CD4-positive, CD25-positive, alpha-beta regulatory T cell (primary cell): ENCODE data around the gene CCDC85C. TPM values are rescaled to one million over a fixed set of nuclear protein-coding genes. Genes with fewer than 3 reads are reported as not detected.

Experiments used
- ATAC-seq, 2 donors: fragments of 150-1000 bp; cut with Tn5 transposase; one replicate each; pipeline ENCODE4 v1.10.0; 2021; ENCODE audit warnings: low read depth in 2 of 2, moderate number of reproducible peaks in 2 of 2, moderate library complexity in 1 of 2
- DNase-seq, 3 donors: peaks; one replicate each; pipeline versions ENCODE4 v3.0.0 to v3.0.0-alpha.2; 2012 to 2022; ENCODE audit warnings: mixed read lengths in 1 of 3
- H3K27ac ChIP-seq: one replicate; pipeline ENCODE4 v1.7.0; 2013; ENCODE audit warnings: mild to moderate bottlenecking, low read length; ENCODE audit not compliant: insufficient read depth, poor library complexity, severe bottlenecking
- H3K27me3 ChIP-seq: one replicate; pipeline ENCODE4 v1.7.0; 2013; ENCODE audit warnings: low read length; ENCODE audit not compliant: control insufficient read depth, insufficient read depth
- H3K36me3 ChIP-seq: one replicate; pipeline ENCODE4 v1.7.0; 2013; ENCODE audit warnings: mild to moderate bottlenecking, low read length, moderate library complexity; ENCODE audit not compliant: control insufficient read depth, insufficient read depth
- H3K4me1 ChIP-seq: 2 replicates; pipeline ENCODE4 v1.7.0; 2013; ENCODE audit warnings: mild to moderate bottlenecking, low read length; ENCODE audit not compliant: insufficient read depth, control insufficient read depth, poor library complexity, severe bottlenecking
- H3K4me3 ChIP-seq: one replicate; pipeline ENCODE4 v1.7.0; 2013; ENCODE audit warnings: low read depth, mild to moderate bottlenecking, low read length, moderate library complexity
- H3K9me3 ChIP-seq, 2 experiments: 1 replicate in 1 of 2; 2 replicates in 1 of 2; pipeline ENCODE4 v1.7.0; 2013; ENCODE audit warnings: low read length in 2 of 2, mild to moderate bottlenecking in 1 of 2, moderate library complexity in 1 of 2; ENCODE audit not compliant: control insufficient read depth in 2 of 2
- H3K27ac Mint-ChIP-seq, 3 donors: one replicate each; pipeline ENCODE4 v1.8.0; 2020 to 2022; ENCODE audit warnings: mild to moderate bottlenecking in 3 of 3, mixed read lengths in 3 of 3, moderate library complexity in 2 of 3
- H3K27me3 Mint-ChIP-seq: one replicate; pipeline ENCODE4 v1.8.0; 2022; ENCODE audit warnings: mild to moderate bottlenecking, mixed read lengths
- H3K36me3 Mint-ChIP-seq: one replicate; pipeline ENCODE4 v1.8.0; 2020; ENCODE audit warnings: mixed read lengths
- H3K4me1 Mint-ChIP-seq, 4 donors: one replicate each; pipeline ENCODE4 v1.8.0; 2020 to 2022; ENCODE audit warnings: mixed read lengths in 4 of 4, mild to moderate bottlenecking in 1 of 4
- H3K4me3 Mint-ChIP-seq, 4 donors: one replicate each; pipeline ENCODE4 v1.8.0; 2020 to 2022; ENCODE audit warnings: mild to moderate bottlenecking in 4 of 4, mixed read lengths in 4 of 4, moderate library complexity in 3 of 4
- H3K9me3 Mint-ChIP-seq, 7 donors: one replicate each; pipeline ENCODE4 v1.8.0; 2020 to 2022; ENCODE audit warnings: mixed read lengths in 7 of 7, mild to moderate bottlenecking in 3 of 7, moderate library complexity in 2 of 7
- polyA plus RNA-seq, 4 donors: library from polyadenylated mRNA; unstranded; fragments of 300-500 nt; fragmentation: Illumina TruSeq; gene quantifications; one replicate each; pipeline ENCODE4 v1.2.3, GENCODE V29; 2021
- total RNA-seq: library from RNA; stranded (reverse); gene quantifications from one replicate; pipeline ENCODE4 v1.2.3, GENCODE V29; 2022

The CCDC85C gene
- total and polyA plus RNA-seq, 5 donors from 2014 or later = 0.62 to 6.3 (median 0.98) TPM

- Histone ChIP-seq H3K36me3 (no peaks in the 10 kb centered on the region), H3K4me3 (no peak overlapping the region), H3K9me3 (no peaks in the 10 kb centered on the region), H3K27me3 (no peaks in the 10 kb centered on the region), H3K4me1 (peaks cover 7% of the 10 kb centered on the region), H3K27ac (no peak overlapping the region)
- ATAC-seq (no peak), DNase-seq (no peak)
- H3K27ac Mint-ChIP-seq = peak overlapping the region in 2 of 3 donors; percentile 41 to 83
- H3K27me3 Mint-ChIP-seq = peaks cover 8% of the 10 kb centered on the region
- no peaks in the 10 kb centered on the region for H3K36me3 Mint-ChIP-seq
- H3K4me1 Mint-ChIP-seq = peaks cover 0 to 50% (median 19%) of the 10 kb centered on the region in 4 donors
- H3K9me3 Mint-ChIP-seq = no peaks in the 10 kb centered on the region
- H3K4me3 Mint-ChIP-seq = peak overlapping the region in 2 of 4 donors; percentile 8 to 75
These were observed 7.9 kb downstream of the CCDC85C start for GRCh38 chr14:99596071-99596627.

- peaks cover 5% of the 10 kb centered on the region for H3K4me1 ChIP-seq
- Mint-ChIP-seq H3K4me3 (peak overlapping the region; percentile 63 to 86 (median 73)), H3K36me3 (no peaks in the 10 kb centered on the region), H3K4me1 (peaks cover 0 to 44% (median 18%) of the 10 kb centered on the region in 4 donors), H3K27me3 (peaks cover 7% of the 10 kb centered on the region), H3K9me3 (no peaks in the 10 kb centered on the region), H3K27ac (peak overlapping the region; percentile 85 to 90 (median 86))
- no peaks in the 10 kb centered on the region for H3K27me3 ChIP-seq
- peak overlapping the region; percentile 47 for H3K27ac ChIP-seq
- no peaks in the 10 kb centered on the region for H3K9me3 ChIP-seq
- no peak for DNase-seq
- H3K4me3 ChIP-seq = peak overlapping the region; percentile 65
- ATAC-seq = no peak
- H3K36me3 ChIP-seq = no peaks in the 10 kb centered on the region
These were observed 8.5 kb downstream of the CCDC85C start for GRCh38 chr14:99595524-99595923.

GRCh38 chr14:99595034-99595433 lies 9.0 kb downstream of the CCDC85C start:
- Mint-ChIP-seq H3K4me1 (peaks cover 0 to 40% (median 17%) of the 10 kb centered on the region in 4 donors), H3K36me3 (no peaks in the 10 kb centered on the region), H3K27ac (peak overlapping the region; percentile 85 to 90 (median 86)), H3K4me3 (peak overlapping the region; percentile 63 to 86 (median 73)), H3K9me3 (no peaks in the 10 kb centered on the region), H3K27me3 (peaks cover 4% of the 10 kb centered on the region)
- Histone ChIP-seq H3K4me1 (peaks cover 5% of the 10 kb centered on the region), H3K36me3 (no peaks in the 10 kb centered on the region), H3K9me3 (no peaks in the 10 kb centered on the region), H3K4me3 (peak overlapping the region; percentile 65), H3K27ac (peak overlapping the region; percentile 47), H3K27me3 (no peaks in the 10 kb centered on the region)
- DNase-seq = peak in 2 of 3 donors; percentile 32 to 79
- ATAC-seq = peak; percentile 74 to 77

GRCh38 chr14:99593971-99594841 lies 9.8 kb downstream of the CCDC85C start:
- peaks cover 4% of the 10 kb centered on the region for H3K27me3 Mint-ChIP-seq
- H3K27ac ChIP-seq = no peak overlapping the region
- no peak for DNase-seq
- no peak for ATAC-seq
- no peaks in the 10 kb centered on the region for H3K27me3 ChIP-seq
- H3K4me1 ChIP-seq = peaks cover 5% of the 10 kb centered on the region
- no peaks in the 10 kb centered on the region for H3K9me3 ChIP-seq
- peak overlapping the region; percentile 65 for H3K4me3 ChIP-seq
- no peaks in the 10 kb centered on the region for H3K9me3 Mint-ChIP-seq
- no peaks in the 10 kb centered on the region for H3K36me3 ChIP-seq
- no peaks in the 10 kb centered on the region for H3K36me3 Mint-ChIP-seq
- H3K27ac Mint-ChIP-seq = peak overlapping the region in 1 of 3 donors; percentile 85
- peak overlapping the region in 3 of 4 donors; percentile 63 to 86 (median 81) for H3K4me3 Mint-ChIP-seq
- peaks cover 0 to 47% (median 18%) of the 10 kb centered on the region in 4 donors for H3K4me1 Mint-ChIP-seq

- no peak overlapping the region for H3K4me3 ChIP-seq
- no peaks in the 10 kb centered on the region for H3K9me3 ChIP-seq
- no peaks in the 10 kb centered on the region for H3K36me3 ChIP-seq
- Mint-ChIP-seq H3K27ac (no peak overlapping the region), H3K36me3 (no peaks in the 10 kb centered on the region), H3K4me1 (peaks cover 0 to 48% (median 17%) of the 10 kb centered on the region in 4 donors), H3K9me3 (no peaks in the 10 kb centered on the region), H3K27me3 (peaks cover 5% of the 10 kb centered on the region), H3K4me3 (no peak overlapping the region)
- H3K27ac ChIP-seq = no peak overlapping the region
- DNase-seq (no peak), ATAC-seq (no peak)
- H3K4me1 ChIP-seq = peaks cover 5% of the 10 kb centered on the region
- H3K27me3 ChIP-seq = no peaks in the 10 kb centered on the region
These were observed 10.9 kb downstream of the CCDC85C start for GRCh38 chr14:99592933-99593753.

GRCh38 chr14:99592394-99592793 lies 11.6 kb downstream of the CCDC85C start:
- no peak overlapping the region for H3K27ac Mint-ChIP-seq
- H3K4me3 Mint-ChIP-seq = peak overlapping the region in 1 of 4 donors; percentile 61
- no peaks in the 10 kb centered on the region for H3K27me3 ChIP-seq
- H3K4me1 Mint-ChIP-seq = peaks cover 0 to 42% (median 17%) of the 10 kb centered on the region in 4 donors
- no peaks in the 10 kb centered on the region for H3K9me3 Mint-ChIP-seq
- H3K36me3 ChIP-seq = no peaks in the 10 kb centered on the region
- ATAC-seq (no peak), DNase-seq (no peak)
- H3K36me3 Mint-ChIP-seq = no peaks in the 10 kb centered on the region
- peaks cover 5% of the 10 kb centered on the region for H3K4me1 ChIP-seq
- H3K27ac ChIP-seq = no peak overlapping the region
- H3K27me3 Mint-ChIP-seq = peaks cover 8% of the 10 kb centered on the region
- H3K4me3 ChIP-seq = no peak overlapping the region
- H3K9me3 ChIP-seq = no peaks in the 10 kb centered on the region

GRCh38 chr14:99590746-99591555 lies 13.1 kb downstream of the CCDC85C start:
- Mint-ChIP-seq H3K36me3 (no peaks in the 10 kb centered on the region), H3K27ac (no peak overlapping the region), H3K9me3 (no peaks in the 10 kb centered on the region), H3K27me3 (peaks cover 8% of the 10 kb centered on the region), H3K4me1 (peaks cover 0 to 36% (median 16%) of the 10 kb centered on the region in 4 donors), H3K4me3 (no peak overlapping the region)
- no peak for DNase-seq
- no peaks in the 10 kb centered on the region for H3K27me3 ChIP-seq
- H3K27ac ChIP-seq = no peak overlapping the region
- ATAC-seq = no peak
- H3K9me3 ChIP-seq = no peaks in the 10 kb centered on the region
- no peaks in the 10 kb centered on the region for H3K36me3 ChIP-seq
- peaks cover 5% of the 10 kb centered on the region for H3K4me1 ChIP-seq
- no peak overlapping the region for H3K4me3 ChIP-seq
